Head of caudate nucleus (tissue), 42 donors: ENCODE data around the gene LENG9.
A peak's percentile ranks its signal among the peaks of the same experiment; 100 is the strongest.
"Not testable (repeated sequence)": the region's sequence is repeated elsewhere in the genome, so short reads cannot be mapped to it uniquely, and the experiment has no call there.

Source experiments
- DNase-seq, 42 donors: peaks; one replicate each; pipeline versions ENCODE4 v3.0.0 to v3.0.0-alpha.2; 2020 to 2021; ENCODE audit warnings: mixed read lengths in 7 of 42
- intact Hi-C: fragments of 100-400 bp; cut with DNase I; formaldehyde crosslinking; loops from one replicate; pipeline ENCODE4 v1.15.0; 2022

The LENG9 gene

DNA sequence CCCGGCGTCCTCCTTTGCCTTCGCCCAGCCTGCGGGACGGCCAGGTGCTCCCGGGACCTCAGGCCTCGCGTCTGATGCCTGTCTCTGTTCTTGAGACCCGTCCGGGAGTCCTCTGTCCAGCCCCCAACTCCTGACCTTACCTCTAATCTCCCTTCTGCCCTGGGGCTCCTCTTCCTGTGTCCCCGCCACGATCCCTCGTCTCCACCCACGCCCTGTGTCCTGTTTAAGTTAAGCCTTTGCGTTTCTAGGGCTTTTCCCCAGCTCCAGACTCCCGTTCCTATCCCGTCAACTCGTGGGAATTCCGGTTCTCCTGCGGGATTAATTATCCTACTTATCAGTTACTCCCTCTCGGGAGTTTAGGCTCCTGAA is 13.9 kb downstream of the LENG9 start:
- no peak for DNase-seq
- intact Hi-C loops = loop anchor here (10.0 kb wide), 1 partner anchor 125 kb away; no protein-coding TSS in a partner anchor

DNA sequence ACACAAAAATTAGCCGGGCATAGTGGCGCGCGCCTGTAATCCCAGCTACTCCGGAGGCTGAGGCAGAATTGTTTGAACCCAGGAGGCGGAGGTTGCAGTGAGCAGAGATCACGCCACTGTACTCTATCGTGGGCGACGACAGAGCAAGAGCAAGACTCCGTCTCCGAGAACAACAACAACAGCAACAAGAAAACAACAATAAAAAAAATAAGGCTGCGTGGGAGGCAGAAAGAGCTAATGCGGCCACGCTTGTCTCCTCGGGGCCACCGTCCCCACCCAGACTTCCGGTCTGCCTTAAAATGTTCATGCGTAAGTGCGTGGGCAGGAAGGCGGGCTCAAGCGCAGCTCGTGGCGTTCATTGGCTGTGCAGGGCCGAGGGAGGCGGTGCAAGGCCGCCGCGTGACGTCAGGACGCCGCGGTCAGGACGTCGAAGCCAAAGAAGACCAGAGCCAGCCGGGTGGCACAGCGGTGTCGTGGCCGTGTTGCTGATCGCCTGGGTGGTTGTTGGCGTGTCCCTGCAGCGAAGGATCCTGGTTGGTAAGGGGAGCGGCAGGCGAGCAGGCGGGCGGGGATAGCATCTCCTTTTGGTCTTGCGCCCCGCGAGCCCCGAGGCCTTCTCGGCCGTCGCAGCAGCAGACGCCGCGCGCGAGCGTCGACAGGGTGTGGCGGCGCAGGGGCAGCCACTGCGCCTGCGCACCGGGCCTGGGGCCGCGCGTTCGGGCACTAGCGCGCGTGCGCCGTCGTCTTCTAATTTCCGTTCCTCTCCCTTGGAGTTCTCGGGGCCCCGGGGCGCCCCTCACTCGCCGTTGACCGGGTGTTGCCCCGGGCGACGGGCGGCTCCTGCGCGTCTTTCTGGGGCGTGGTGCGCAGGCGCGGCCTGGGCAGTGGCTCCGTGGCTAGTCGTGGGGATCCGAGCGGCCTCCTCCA is 14.5 kb downstream of the LENG9 start, which contains the start of gene LENG8:
Gene LENG8, plus strand, starts transcription at position 426 of the 927 bp plus-strand sequence. CDS start 2,146 bp downstream, outside the sequence.
- intact Hi-C loops = no loop called here
- peak; percentile 98 to 99 (median 99) for DNase-seq

- peak in 24 of 42 donors; percentile 28 to 72 (median 48) for DNase-seq
- intact Hi-C loops = no loop called here
These were observed 15.4 kb downstream of the LENG9 start for GRCh38 chr19:54448040-54448773.

DNA sequence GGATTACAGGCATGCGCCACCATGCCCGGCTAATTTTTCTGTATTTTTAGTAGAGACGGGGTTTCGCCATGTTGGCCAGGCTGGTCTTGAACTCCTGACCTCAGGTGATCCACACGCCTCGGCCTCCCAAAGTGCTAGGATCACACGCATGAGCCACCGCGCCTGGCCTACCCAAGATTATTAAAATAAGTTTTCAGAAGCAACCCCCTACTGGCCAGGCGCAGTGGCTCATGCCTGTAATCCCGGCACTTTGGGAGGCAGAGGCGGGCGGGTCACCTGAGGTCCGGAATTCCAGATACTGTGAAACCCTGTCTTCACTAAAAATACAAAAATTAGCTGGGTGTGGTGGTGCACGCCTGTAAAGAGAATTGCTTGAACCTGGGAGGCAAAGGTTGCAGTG is 17.2 kb downstream of the LENG9 start:
- DNase-seq, intact Hi-C loops: not testable (repeated sequence)

- DNase-seq = no peak
- intact Hi-C loops = no loop called here
These were observed 18.8 kb downstream of the LENG9 start for GRCh38 chr19:54444737-54445136.

DNA sequence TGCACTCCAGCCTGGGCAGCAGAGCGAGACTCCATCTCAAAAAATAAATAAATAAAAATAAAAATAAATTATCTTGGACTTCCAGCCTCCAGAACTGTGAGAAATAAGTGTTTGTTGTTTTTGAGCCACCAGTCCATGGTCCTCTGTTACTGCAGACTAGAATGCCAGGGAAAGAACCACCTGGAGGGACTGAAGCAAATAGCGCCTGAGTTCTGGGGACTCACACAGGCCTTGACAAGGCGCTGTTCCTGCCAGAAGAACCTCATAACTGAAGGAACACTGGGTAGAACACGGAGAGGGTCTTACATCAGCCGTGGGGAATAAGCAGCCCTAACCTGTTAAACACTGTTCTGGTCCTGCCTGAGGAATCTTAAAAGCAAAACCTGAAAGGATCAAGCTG is 22.9 kb downstream of the LENG9 start:
- no peak for DNase-seq

DNA sequence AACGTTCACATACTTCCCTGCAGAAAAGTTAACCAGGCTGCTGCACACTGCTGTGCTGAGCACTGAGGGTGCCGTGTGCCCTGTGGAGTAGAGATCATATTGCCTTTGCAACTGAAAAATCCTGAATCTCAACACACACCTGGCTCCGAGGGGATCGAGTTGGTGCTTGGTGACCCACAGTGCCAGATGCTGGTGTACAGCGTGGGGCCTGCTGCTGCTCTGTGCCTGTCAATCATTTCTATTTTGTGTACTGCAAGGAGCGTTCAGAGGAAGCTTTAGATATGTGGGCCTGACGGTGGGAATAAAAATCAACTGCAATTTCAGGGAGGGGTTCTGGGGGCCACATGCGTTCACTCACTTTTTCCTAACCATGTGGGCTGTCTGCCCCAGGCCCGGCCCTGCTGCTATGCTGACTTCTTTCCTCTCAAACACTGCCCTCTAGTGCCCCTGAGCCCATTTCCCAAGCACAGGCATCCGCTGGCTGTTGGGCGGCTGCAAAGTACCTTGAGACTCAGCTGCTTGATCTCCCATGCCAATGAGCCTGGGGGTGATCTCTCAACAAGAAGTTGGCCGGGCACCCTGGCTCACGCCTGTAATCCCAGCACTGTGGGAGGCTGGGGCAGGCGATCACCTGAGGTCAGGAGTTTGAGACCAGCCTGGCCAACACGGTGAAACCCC is 24.3 kb downstream of the LENG9 start:
- DNase-seq = peak; percentile 67 to 92 (median 82)
- intact Hi-C loops = no loop called here

More for the DNA sequence above, 22.9 kb downstream of the LENG9 start:
- intact Hi-C loops = no loop called here

- DNase-seq = no peak
- intact Hi-C loops = no loop called here
These were observed 26.8 kb downstream of the LENG9 start for GRCh38 chr19:54436628-54437252.

GRCh38 chr19:54436031-54436523 is 27.5 kb downstream of the LENG9 start:
- intact Hi-C loops = no loop called here
- peak in 22 of 42 donors; percentile 27 to 74 (median 54) for DNase-seq

GRCh38 chr19:54435551-54436016 is 28.0 kb downstream of the LENG9 start:
- DNase-seq = peak in 5 of 42 donors; percentile 18 to 55 (median 32)
- intact Hi-C loops = no loop called here

DNA sequence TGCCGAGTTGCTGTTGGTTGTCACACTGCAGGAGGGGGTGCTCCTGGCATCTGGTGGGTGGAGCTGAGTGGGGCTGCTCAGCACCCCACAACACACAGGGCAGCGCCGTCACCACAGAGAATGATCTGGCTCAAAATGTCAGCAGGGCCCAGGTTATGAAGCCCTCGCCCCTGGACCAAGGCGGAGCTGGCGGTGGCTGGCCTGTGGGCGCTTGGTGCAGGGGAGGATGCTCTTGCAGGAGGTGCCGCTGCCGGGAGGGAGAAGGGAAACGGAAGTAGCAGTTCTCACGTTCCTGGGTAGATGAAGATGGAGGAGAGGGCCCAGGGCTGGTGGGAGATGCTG is 28.7 kb downstream of the LENG9 start:
- DNase-seq = peak in 16 of 42 donors; percentile 42 to 69 (median 56)
- intact Hi-C loops = no loop called here

GRCh38 chr19:54434112-54434872 is 29.3 kb downstream of the LENG9 start:
- peak in 14 of 42 donors; percentile 30 to 74 (median 51) for DNase-seq
- intact Hi-C loops = no loop called here

DNA sequence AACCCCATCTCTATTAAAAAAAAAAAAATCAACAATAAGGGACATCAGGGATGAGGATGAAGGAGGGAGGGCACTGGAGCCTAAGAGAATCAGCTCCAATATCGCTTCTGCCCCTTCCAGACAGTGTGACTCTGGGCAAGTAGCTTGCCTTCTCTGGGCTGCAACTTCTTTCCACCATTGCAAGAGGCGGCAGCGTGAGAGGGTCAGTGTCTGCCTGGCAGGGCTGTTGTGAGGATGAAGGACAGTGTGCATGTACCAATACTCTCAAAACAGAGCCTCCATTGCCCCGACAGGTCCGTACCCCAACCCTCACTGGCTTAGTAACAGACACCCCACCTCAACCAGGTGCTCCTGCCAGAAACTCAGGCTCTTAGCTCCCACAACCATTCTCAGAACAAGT is 29.9 kb downstream of the LENG9 start:
- intact Hi-C loops = no loop called here
- peak in 3 of 42 donors; percentile 13 to 47 (median 42) for DNase-seq

DNA sequence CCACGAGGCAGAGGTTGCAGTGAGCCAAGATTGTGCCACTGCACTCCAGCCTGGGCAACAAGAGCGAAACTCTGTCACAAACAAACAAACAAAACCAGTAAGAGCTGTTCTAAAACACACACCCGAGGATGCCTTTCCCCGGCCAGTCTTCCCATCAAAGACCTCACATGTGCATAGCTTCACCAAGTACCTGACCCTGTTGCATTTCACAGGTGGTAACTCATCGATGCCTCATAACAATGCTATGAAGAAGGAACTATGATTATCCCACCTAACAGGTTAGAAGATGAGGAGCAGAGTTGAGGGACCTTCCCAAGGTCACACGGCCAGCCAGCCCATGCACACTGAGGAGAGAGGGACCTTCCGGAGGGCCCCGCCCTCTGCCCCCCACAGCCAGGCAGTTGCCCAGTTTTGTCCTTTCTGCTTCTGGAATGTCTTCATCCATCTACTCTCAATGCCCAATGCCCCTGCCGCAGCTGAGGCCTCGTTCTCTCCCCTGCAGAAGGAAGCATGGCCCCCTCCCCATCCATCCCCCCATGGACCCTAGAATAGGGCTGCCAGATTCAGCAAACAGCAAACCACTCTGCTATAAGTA is 31.3 kb downstream of the LENG9 start:
- intact Hi-C loops = no loop called here
- no peak for DNase-seq

DNA sequence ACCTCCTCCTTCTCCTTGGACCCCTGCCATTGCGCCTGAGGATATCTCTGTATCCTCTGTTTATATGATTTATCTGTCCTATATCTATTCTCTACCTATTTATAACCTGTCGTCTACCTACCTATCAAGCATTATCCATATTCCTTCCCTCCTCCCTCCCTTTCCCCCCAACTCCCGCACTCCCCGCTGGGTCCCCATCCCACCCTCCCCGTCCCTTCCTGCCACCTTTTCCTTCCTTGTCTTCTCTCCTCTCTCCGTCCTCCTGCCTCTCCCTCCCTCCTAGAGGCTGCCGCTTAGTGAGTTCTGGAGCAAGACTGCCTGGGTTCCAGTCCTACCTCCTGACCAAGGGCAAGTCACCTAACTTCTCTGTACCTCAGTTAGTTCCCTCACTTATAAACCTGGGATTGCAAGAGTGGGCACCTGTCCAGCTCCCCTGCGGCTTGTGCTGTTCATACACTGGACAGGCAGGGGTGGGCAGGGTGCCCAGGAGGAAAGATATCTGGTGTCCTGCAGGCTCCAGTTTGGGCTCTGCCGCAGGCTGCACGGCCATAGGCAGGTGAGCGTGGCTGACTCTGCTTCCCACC is 32.2 kb downstream of the LENG9 start:
- peak in 4 of 42 donors; percentile 25 to 53 (median 32) for DNase-seq
- intact Hi-C loops = no loop called here

DNA sequence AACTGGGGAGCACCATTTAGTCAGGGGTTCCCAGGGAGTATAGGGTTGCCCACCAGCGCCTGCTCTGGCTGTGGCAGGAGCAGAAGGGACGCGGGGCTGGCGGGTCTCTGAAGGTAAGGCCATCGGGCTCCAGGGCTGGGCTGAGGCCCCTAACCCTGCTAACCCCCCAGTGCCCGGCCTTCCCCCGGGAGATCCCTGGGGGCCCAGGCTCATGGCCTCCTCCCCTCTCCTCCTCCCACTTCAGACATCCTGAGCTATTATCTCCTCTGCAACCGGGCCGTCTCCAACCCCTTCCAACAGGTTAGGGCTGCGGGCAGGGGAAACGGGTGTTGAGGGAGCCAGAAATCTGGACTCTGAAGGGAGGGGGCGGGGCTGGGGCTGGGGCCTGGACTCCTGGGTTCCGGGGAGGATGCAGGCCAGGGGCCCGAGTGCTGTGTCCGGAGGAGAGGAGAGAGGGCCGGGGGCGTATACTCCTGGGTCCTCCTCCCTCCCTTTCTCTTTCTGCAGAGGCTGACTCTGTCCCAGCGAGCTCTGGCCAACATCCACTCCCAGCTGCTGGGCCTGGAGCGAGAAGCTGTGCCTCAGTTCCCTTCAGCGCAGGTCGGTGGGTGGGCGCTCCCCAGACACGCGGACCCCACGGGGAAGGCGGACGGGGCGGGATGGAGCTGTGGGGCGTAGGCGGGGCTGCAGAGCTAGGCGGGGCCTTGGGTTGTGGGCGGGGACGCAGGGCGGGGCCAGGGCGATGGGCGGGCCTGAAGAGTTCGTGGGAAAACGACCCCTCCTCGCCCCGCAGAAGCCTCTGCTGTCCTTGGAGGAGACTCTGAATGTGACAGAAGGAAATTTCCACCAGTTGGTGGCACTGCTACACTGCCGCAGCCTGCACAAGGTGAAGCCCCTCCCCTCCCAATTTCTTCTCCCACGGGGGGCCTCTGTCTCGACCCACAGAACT is 33.0 kb downstream of the LENG9 start:
- intact Hi-C loops = no loop called here

More for the DNA sequence above, 33.0 kb downstream of the LENG9 start:
- DNase-seq = peak in 39 of 42 donors; percentile 54 to 87 (median 75)
